Measurements from ENCODE around the gene EVPL.

DNA sequence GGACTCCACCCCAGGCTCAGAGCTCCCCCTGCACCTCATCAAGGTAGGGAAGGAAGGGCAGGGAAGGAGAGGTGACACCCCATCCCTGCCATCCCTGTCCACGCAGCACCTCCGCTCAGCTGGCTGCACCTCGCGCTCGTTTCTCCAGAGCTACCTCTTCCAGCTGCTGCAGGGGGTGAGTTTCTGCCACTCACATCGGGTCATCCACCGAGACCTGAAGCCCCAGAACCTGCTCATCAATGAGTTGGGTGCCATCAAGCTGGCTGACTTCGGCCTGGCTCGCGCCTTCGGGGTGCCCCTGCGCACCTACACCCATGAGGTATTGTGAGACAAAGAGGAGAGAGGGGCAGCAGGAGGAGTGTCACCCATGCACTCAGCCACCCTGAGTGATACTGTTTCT is 25.0 kb downstream of the EVPL start:
- TF ChIP-seq EP300 (IDR thresholded peaks at IDR 0.05) (no peak), POLR2A (IDR thresholded peaks at IDR 0.05) (no peak), POLR2AphosphoS5 (IDR thresholded peaks at IDR 0.05) (no peak)
- TF ChIP-seq, protein P1, sequence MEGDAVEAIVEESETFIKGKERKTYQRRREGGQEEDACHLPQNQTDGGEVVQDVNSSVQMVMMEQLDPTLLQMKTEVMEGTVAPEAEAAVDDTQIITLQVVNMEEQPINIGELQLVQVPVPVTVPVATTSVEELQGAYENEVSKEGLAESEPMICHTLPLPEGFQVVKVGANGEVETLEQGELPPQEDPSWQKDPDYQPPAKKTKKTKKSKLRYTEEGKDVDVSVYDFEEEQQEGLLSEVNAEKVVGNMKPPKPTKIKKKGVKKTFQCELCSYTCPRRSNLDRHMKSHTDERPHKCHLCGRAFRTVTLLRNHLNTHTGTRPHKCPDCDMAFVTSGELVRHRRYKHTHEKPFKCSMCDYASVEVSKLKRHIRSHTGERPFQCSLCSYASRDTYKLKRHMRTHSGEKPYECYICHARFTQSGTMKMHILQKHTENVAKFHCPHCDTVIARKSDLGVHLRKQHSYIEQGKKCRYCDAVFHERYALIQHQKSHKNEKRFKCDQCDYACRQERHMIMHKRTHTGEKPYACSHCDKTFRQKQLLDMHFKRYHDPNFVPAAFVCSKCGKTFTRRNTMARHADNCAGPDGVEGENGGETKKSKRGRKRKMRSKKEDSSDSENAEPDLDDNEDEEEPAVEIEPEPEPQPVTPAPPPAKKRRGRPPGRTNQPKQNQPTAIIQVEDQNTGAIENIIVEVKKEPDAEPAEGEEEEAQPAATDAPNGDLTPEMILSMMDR (IDR thresholded peaks at IDR 0.05) = no peak

All from sigmoid colon (tissue), 4 donors.